Cardiac fibroblast (primary cell): ENCODE measurements around the gene SETX.

ENCODE experiments used
- DNase-seq, 2 donors: peaks; one replicate each; pipeline versions ENCODE4 v3.0.0 to v3.0.0-alpha.2; 2010; ENCODE audit warnings: low read depth in 2 of 2
- H3K4me3 ChIP-seq, 2 donors: replicated peaks in 1 of 2; 1 replicate in 1 of 2; 2 replicates in 1 of 2; pipeline ENCODE4 v1.5.1; 2011; ENCODE audit warnings: low read depth in 2 of 2, low read length in 2 of 2, mild to moderate bottlenecking in 2 of 2, moderate library complexity in 1 of 2
- CTCF ChIP-seq: IDR thresholded peaks from one replicate; pipeline ENCODE4 v1.5.1; 2011; ENCODE audit warnings: low read depth, mild to moderate bottlenecking, low read length, inconsistent platforms

The SETX gene

GRCh38 chr9:132356324-132356924 lies 1.6 kb upstream of the SETX start:
- H3K4me3 ChIP-seq: no peak overlapping the region
- DNase-seq: no peak
- no peak for TF ChIP-seq CTCF

DNA sequence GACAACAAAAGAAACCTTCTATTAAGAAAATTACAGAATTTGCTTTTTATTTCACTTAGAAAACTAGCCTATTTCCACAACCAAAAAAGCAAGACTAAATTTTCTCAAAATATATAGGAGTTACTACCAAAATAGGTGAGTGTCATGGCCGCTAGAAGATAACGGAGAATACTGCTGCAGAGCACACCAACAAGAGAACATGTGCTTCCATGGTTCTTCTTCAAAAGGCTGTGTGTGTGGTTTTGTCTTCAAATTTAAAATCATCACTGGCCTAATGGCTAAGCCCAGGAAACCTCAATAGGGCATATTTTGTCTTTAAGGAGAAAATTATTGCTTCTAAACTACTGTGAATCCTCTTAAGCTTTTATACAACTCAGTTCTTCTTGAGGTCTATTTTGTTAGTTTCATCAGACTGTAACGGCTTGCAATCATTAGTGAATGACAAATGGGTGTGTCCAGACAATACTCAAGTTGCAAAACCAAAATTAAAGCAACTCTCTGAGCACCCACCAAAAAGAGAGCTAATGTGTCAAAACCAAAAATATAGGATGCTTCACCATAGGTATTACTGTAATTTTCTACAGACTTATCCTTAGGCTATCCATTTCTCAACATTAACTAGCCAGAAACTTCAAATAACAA lies 3.3 kb downstream of the SETX start:
- DNase-seq: no peak
- no peak overlapping the region for H3K4me3 ChIP-seq
- no peak for TF ChIP-seq CTCF

GRCh38 chr9:132350861-132351315 lies 3.9 kb downstream of the SETX start:
- TF ChIP-seq CTCF: no peak
- DNase-seq: peak; percentile 18 to 33
- H3K4me3 ChIP-seq: peak overlapping the region in 1 of 2 donors; percentile 11

DNA sequence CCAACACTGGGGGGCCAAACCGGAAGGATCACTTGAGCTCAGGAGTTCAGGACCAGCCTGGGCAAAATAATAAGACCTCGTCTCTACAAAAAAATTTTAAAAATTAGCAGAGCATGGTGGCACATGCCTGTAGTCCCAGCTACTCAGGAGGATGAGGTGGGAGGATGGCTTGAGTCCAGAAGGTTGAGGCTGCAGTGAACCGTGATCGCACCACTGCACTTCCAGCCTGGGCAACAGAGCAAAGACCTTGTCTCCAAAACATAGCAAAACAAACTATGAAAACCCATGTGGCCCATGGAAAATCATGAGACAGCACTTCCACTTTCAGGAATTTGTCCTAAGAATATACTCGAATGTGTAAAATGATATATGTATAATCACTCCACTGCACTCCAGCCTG lies 6.1 kb downstream of the SETX start:
- no peak overlapping the region for H3K4me3 ChIP-seq
- DNase-seq: no peak
- no peak for TF ChIP-seq CTCF

GRCh38 chr9:132346177-132346576 lies 8.6 kb downstream of the SETX start:
- no peak for TF ChIP-seq CTCF
- no peak for DNase-seq

GRCh38 chr9:132341177-132341840 lies 13.5 kb downstream of the SETX start:
- H3K4me3 ChIP-seq: no peak overlapping the region
- TF ChIP-seq CTCF: no peak
- no peak for DNase-seq

More at GRCh38 chr9:132346177-132346576, 8.6 kb downstream of the SETX start:
- H3K4me3 ChIP-seq: no peak overlapping the region
